Esophagus muscularis mucosa (tissue), 4 donors: ENCODE measurements around the gene MEIS2. TPM values are rescaled to one million over a fixed set of nuclear protein-coding genes. Genes with fewer than 3 reads are reported as not detected.

Experiments
- DNase-seq: peaks from one replicate; pipeline ENCODE4 v3.0.0-alpha.2; 2017; ENCODE audit errors: extremely low spot score
- H3K27ac ChIP-seq, 4 donors: fragments of 200-600 bp; sonication (generic); replicated peaks in 1 of 4; 1 replicate in 3 of 4; 2 replicates in 1 of 4; pipeline ENCODE4 v1.5.1; 2016 to 2019; ENCODE audit warnings: mild to moderate bottlenecking in 1 of 4
- H3K27me3 ChIP-seq, 4 donors: fragments of 200-600 bp; sonication (generic); one replicate each; pipeline versions ENCODE4 v1.5.1 to v1.6.0; 2016 to 2019
- H3K36me3 ChIP-seq, 4 donors: fragments of 200-600 bp; sonication (generic); one replicate each; pipeline ENCODE4 v1.5.1; 2016 to 2019
- H3K4me1 ChIP-seq, 4 donors: fragments of 200-600 bp; sonication (generic); one replicate each; pipeline ENCODE4 v1.5.1; 2016 to 2019
- H3K4me3 ChIP-seq, 4 donors: fragments of 200-600 bp; sonication (generic); 1 replicate in 2 of 4; 2 replicates in 2 of 4; pipeline ENCODE4 v1.5.1; 2016 to 2019; ENCODE audit warnings: mild to moderate bottlenecking in 4 of 4, moderate library complexity in 1 of 4
- H3K9me3 ChIP-seq, 4 donors: fragments of 200-600 bp; sonication (generic); 1 replicate in 3 of 4; 2 replicates in 1 of 4; pipeline ENCODE4 v1.5.1; 2016 to 2019
- EP300 ChIP-seq: sonication (generic); formaldehyde crosslinking; IDR thresholded peaks from one replicate; pipeline ENCODE4 v1.6.1; 2017; ENCODE audit warnings: antibody characterized with exemption
- POLR2A ChIP-seq: fragments of 450-650 bp; IDR thresholded peaks from one replicate; pipeline ENCODE4 v1.6.1; 2017; ENCODE audit warnings: antibody characterized with exemption, moderate library complexity, mild to moderate bottlenecking, low read depth
- POLR2AphosphoS5 ChIP-seq, 2 donors: sonication (generic); formaldehyde crosslinking; IDR thresholded peaks; one replicate each; pipeline ENCODE4 v1.6.1; 2017; ENCODE audit warnings: antibody characterized with exemption in 2 of 2
- WGBS: methylation state at CpG from one replicate; pipeline ENCODE4 v1.1.5; 2018; 5-methylcytosine and 5-hydroxymethylcytosine counted together
- intact Hi-C: fragments of 100-400 bp; cut with DNase I; formaldehyde crosslinking; loops from one replicate; pipeline ENCODE4 v1.15.1; 2023
- total RNA-seq, 4 donors: library from RNA; depleted of rRNA; stranded (reverse); fragments of >200 nt; gene quantifications; one replicate each; pipeline versions ENCODE4 v1.1.0 to v1.2.1, GENCODE V29; 2016
- TF ChIP-seq, protein P1 (sequence below), 3 experiments: fragments of 200-600 bp in 2 of 3; fragments of 450-650 bp in 1 of 3; sonication (generic) in 2 of 3; IDR thresholded peaks; one replicate each; pipeline ENCODE4 v1.5.1; 2017 to 2019; ENCODE audit warnings: antibody characterized with exemption in 3 of 3, mild to moderate bottlenecking in 2 of 3, moderate library complexity in 1 of 3

Gene MEIS2
- total RNA-seq, 4 donors from 2014 or later = 53.8 to 106 (median 63.3) TPM

DNA sequence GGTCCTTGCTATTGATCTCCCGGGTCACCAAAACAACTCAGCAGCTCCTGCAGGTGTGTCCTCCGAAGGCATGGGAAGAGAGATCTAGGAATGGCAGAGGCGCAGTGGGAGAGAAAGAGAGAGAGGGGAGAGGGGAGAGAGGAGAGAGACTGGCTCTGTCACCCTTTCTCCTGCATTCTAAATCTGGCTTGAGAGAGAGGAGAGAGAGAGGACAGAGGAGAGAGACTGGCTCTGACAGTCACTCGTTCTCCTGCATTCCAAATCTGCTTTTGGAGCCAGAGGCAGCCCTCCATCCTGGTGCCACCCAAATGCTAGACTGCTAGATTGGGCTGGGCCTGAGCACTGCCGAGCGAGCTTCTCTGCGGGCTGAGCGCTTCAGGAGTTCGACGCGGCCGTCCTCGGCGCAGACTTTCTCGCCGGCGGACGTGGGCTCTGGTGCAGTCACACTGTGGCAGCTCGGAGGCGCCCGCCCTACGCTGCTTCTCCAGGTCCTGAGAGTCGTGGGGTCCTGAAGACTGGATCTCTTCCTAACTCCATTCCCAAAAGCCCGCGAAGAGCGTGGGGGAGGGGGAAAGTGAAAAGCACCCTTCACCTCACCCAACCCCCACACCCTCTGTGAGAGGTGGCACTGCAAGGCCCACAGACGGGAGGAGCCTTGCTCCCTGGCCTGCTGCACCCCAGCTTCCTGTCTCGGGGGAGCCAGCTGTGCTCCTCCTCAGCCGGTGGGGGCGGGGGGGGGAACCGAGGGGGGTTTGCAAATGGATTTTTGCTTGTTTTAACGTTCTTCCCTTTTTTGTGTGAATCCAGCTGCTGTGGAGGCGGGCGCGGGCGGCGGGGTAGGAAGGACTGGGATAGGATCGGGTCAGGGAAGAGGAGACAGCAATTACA, 222.3 kb downstream of the MEIS2 start:
- H3K4me3 ChIP-seq = no peak overlapping the region
- intact Hi-C loops = no loop called here
- no peaks in the 10 kb centered on the region for H3K36me3 ChIP-seq
- peaks cover 0 to 15% (median 7%) of the 10 kb centered on the region in 4 donors for H3K27me3 ChIP-seq
- DNase-seq = no peak
- H3K9me3 ChIP-seq = no peaks in the 10 kb centered on the region
- H3K27ac ChIP-seq = no peak overlapping the region
- WGBS = 70% methylated on average over 31 of the region's 38 CpGs
- H3K4me1 ChIP-seq = peaks cover 0 to 20% (median 9%) of the 10 kb centered on the region in 4 donors
- TF ChIP-seq, protein P1, sequence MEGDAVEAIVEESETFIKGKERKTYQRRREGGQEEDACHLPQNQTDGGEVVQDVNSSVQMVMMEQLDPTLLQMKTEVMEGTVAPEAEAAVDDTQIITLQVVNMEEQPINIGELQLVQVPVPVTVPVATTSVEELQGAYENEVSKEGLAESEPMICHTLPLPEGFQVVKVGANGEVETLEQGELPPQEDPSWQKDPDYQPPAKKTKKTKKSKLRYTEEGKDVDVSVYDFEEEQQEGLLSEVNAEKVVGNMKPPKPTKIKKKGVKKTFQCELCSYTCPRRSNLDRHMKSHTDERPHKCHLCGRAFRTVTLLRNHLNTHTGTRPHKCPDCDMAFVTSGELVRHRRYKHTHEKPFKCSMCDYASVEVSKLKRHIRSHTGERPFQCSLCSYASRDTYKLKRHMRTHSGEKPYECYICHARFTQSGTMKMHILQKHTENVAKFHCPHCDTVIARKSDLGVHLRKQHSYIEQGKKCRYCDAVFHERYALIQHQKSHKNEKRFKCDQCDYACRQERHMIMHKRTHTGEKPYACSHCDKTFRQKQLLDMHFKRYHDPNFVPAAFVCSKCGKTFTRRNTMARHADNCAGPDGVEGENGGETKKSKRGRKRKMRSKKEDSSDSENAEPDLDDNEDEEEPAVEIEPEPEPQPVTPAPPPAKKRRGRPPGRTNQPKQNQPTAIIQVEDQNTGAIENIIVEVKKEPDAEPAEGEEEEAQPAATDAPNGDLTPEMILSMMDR (IDR thresholded peaks at IDR 0.05) = no peak
- TF ChIP-seq POLR2AphosphoS5 (IDR thresholded peaks at IDR 0.05) (no peak), POLR2A (no peak), EP300 (no peak)

DNA sequence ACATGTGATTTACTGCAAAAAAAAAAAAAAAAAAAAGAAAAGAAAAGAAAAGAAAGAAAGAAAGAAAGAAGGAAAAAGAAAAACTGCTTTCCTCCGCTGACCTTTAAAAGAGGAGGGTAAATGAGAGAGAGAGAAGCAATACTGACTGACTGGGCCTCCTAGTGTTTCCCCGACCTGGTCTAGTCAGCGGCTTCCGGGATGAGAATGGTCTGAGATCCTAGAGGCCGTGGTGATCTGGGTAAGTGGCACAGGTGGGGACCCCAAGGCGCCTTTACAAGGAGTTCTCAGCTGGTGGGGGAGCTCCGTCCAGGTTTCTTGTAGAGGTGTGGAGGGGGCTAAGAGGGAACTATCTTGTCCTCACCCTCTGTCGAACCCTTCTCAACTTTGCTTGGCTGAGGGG, 223.1 kb downstream of the MEIS2 start:
- no peak for DNase-seq
- WGBS = 80% methylated on average over 6 of the region's 8 CpGs
- intact Hi-C loops = no loop called here
- Histone ChIP-seq H3K27ac (no peak overlapping the region), H3K36me3 (no peaks in the 10 kb centered on the region), H3K4me3 (no peak overlapping the region), H3K9me3 (no peaks in the 10 kb centered on the region), H3K27me3 (peaks cover 0 to 12% (median 5%) of the 10 kb centered on the region in 4 donors), H3K4me1 (peaks cover 0 to 13% (median 2%) of the 10 kb centered on the region in 4 donors)
- TF ChIP-seq EP300 = no peak
- TF ChIP-seq POLR2A = no peak
- no peak for TF ChIP-seq POLR2AphosphoS5 (IDR thresholded peaks at IDR 0.05)
- TF ChIP-seq, protein P1 (IDR thresholded peaks at IDR 0.05) = no peak

DNA sequence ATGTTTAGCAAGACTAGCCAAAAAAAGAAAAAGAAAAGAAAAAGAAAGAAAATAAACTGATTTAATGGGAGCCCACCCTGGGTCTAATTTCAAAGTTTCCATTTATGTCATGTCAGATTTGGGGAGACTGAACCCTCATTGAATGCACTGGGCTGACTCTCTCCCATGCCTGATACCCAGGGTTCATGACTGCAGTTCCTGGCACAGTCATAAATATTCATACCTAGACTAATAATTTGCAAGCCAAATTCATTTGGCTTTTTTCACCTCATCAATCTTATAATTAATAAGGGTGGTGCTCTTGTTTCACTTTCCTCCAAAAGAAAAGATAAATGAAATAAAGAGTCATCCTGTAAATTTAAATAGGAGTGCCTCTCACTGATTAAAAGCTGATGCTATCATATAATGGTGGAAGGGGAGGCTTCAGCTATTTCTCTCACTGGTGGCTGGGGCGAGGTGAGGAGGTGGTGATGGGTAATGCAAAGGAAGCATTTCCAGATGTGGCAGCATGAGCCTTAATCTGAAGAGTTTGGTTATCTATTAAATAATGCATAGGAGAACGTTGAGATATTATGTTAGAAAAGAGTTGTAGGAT, 224.5 kb downstream of the MEIS2 start:
- Histone ChIP-seq H3K27me3 (peaks cover 0 to 8% (median 4%) of the 10 kb centered on the region in 4 donors), H3K4me1 (peaks cover 0 to 11% (median 2%) of the 10 kb centered on the region in 4 donors), H3K9me3 (no peaks in the 10 kb centered on the region), H3K36me3 (no peaks in the 10 kb centered on the region), H3K27ac (no peak overlapping the region), H3K4me3 (no peak overlapping the region)
- no peak for DNase-seq
- 58% methylated on average over 2 of the region's 2 CpGs for WGBS
- intact Hi-C loops = no loop called here
- no peak for TF ChIP-seq EP300
- no peak for TF ChIP-seq POLR2A
- TF ChIP-seq, protein P1 (IDR thresholded peaks at IDR 0.05) = no peak
- TF ChIP-seq POLR2AphosphoS5 (IDR thresholded peaks at IDR 0.05) = no peak

DNA sequence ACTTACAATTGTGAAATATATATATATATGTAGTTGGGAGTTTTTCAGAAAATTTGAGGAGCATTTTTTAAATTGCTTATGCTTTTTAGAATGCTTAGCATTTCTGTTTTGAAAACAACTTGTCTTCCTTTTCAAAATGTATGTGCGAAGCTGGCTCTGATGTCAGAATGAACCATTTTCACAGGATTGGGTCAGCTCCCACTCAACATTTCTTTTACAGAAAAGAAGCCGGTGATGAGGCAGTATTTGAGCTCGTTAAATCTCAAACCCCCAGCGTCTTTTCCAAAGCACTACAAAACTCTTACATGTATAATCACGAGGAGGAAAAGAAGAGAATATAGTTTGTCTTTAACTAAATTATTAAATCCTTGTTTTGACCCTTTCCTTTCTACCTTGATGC, 225.4 kb downstream of the MEIS2 start:
- 87% methylated on average over 5 of the region's 5 CpGs for WGBS
- Histone ChIP-seq H3K27ac (no peak overlapping the region), H3K27me3 (peaks cover 0 to under 1% (median 0%) of the 10 kb centered on the region in 4 donors), H3K4me1 (peaks cover 0 to 7% (median 2%) of the 10 kb centered on the region in 4 donors), H3K36me3 (no peaks in the 10 kb centered on the region), H3K4me3 (no peak overlapping the region), H3K9me3 (no peaks in the 10 kb centered on the region)
- intact Hi-C loops = no loop called here
- no peak for TF ChIP-seq POLR2AphosphoS5 (IDR thresholded peaks at IDR 0.05)
- TF ChIP-seq EP300 = no peak
- TF ChIP-seq, protein P1 (IDR thresholded peaks at IDR 0.05) = no peak
- no peak for TF ChIP-seq POLR2A
- DNase-seq = no peak
